Measurements from ENCODE around the gene NBPF11. TPM values are rescaled to one million over a fixed set of nuclear protein-coding genes. Genes with fewer than 3 reads are reported as not detected.
A peak's percentile ranks its signal among the peaks of the same experiment; 100 is the strongest.
"Not testable (repeated sequence)": the region's sequence is repeated elsewhere in the genome, so short reads cannot be mapped to it uniquely, and the experiment has no call there.

NBPF11 gene
- 1 to 10 TPM; 5.9 to 7.3 (median 6.7) TPM for total RNA-seq

- H3K9me3 ChIP-seq, H3K36me3 ChIP-seq: not testable (repeated sequence)
- peak; percentile 95 for ATAC-seq
- H3K27ac ChIP-seq, result peak within 1 kb of the TSS; percentile 41 to 88 (median 84)
- peak within 1 kb of the TSS; percentile 74 to 97 for H3K4me3 ChIP-seq
- peaks cover 0 to 19% (median 0%) of the 10 kb centered on the region in 3 donors for H3K4me1 ChIP-seq
- 0 to 7% methylated on average over 2 of the region's 45 CpGs for WGBS, 2 donors (ENCODE audit: low coverage in 1 of 2)
- peak in 1 of 4 experiments; percentile 11 for TF ChIP-seq CTCF (IDR thresholded peaks at IDR 0.05)
- H3K27me3 ChIP-seq, result peaks cover 17% of the 10 kb centered on the region
These were observed at the start of gene NBPF11 for GRCh38 chr1:148151911-148152656. TSS of gene NBPF11 (minus strand) at chr1:148152281. CDS start at chr1:148127003, 25,278 bp downstream.

- H3K27ac ChIP-seq, H3K9me3 ChIP-seq, H3K4me3 ChIP-seq, ATAC-seq, H3K27me3 ChIP-seq, H3K4me1 ChIP-seq, H3K36me3 ChIP-seq: not testable (repeated sequence)
- no CpG with 5 or more reads among the region's 3 CpGs for WGBS, 2 donors (ENCODE audit: low coverage in 1 of 2)
These were observed 45.3 kb upstream of the NBPF11 start for GRCh38 chr1:148197396-148197795.

GRCh38 chr1:148196949-148197348 lies 44.9 kb upstream of the NBPF11 start:
- WGBS, 2 donors (ENCODE audit: low coverage in 1 of 2), result no CpG with 5 or more reads among the region's 1 CpG
- not testable (repeated sequence) for H3K27me3 ChIP-seq, H3K36me3 ChIP-seq, H3K27ac ChIP-seq, H3K4me1 ChIP-seq, ATAC-seq, H3K4me3 ChIP-seq, H3K9me3 ChIP-seq

- WGBS, 2 donors (ENCODE audit: low coverage in 1 of 2), result 78 to 100% methylated on average over 1 of the region's 2 CpGs
- H3K4me3 ChIP-seq, H3K9me3 ChIP-seq, H3K36me3 ChIP-seq, H3K27me3 ChIP-seq, H3K27ac ChIP-seq, H3K4me1 ChIP-seq, ATAC-seq: not testable (repeated sequence)
These were observed 43.0 kb upstream of the NBPF11 start for GRCh38 chr1:148195115-148195514.

- H3K4me1 ChIP-seq, ATAC-seq, H3K4me3 ChIP-seq, H3K36me3 ChIP-seq, H3K9me3 ChIP-seq, H3K27ac ChIP-seq, H3K27me3 ChIP-seq: not testable (repeated sequence)
These were observed 36.7 kb upstream of the NBPF11 start for GRCh38 chr1:148188768-148189167.

- not testable (repeated sequence) for H3K9me3 ChIP-seq, ATAC-seq, H3K27ac ChIP-seq, H3K36me3 ChIP-seq, H3K4me3 ChIP-seq, H3K4me1 ChIP-seq, H3K27me3 ChIP-seq
These were observed 26.6 kb upstream of the NBPF11 start for GRCh38 chr1:148178682-148179081.

GRCh38 chr1:148175414-148175813 lies 23.3 kb upstream of the NBPF11 start:
- WGBS, 2 donors (ENCODE audit: low coverage in 1 of 2), result 55% methylated on average over 2 of the region's 2 CpGs; no CpG with 5 or more reads in 1 of the 2 donors
- not testable (repeated sequence) for H3K4me3 ChIP-seq, H3K27ac ChIP-seq, ATAC-seq, H3K9me3 ChIP-seq, H3K27me3 ChIP-seq, H3K4me1 ChIP-seq, H3K36me3 ChIP-seq

GRCh38 chr1:148171995-148172394 lies 19.9 kb upstream of the NBPF11 start:
- H3K9me3 ChIP-seq, H3K4me3 ChIP-seq, ATAC-seq, H3K27ac ChIP-seq, H3K27me3 ChIP-seq, H3K36me3 ChIP-seq, H3K4me1 ChIP-seq: not testable (repeated sequence)

GRCh38 chr1:148166558-148167492 lies 14.7 kb upstream of the NBPF11 start:
- Histone ChIP-seq H3K9me3 (no peaks in the 10 kb centered on the region), H3K4me3 (no peak overlapping the region), H3K36me3 (no peaks in the 10 kb centered on the region), H3K4me1 (no peaks in the 10 kb centered on the region), H3K27ac (no peak overlapping the region), H3K27me3 (peaks cover 17% of the 10 kb centered on the region)
- WGBS, 2 donors (ENCODE audit: low coverage in 1 of 2), result 55 to 68% methylated on average over 4 of the region's 4 CpGs
- no peak for ATAC-seq
- TF ChIP-seq CTCF (IDR thresholded peaks at IDR 0.05) (no peak), POLR2AphosphoS5 (IDR thresholded peaks at IDR 0.05) (no peak), EP300 (IDR thresholded peaks at IDR 0.05) (no peak), POLR2A (IDR thresholded peaks at IDR 0.05) (no peak)
